Fibroblast of lung (primary cell): ENCODE data around the gene RABGAP1L.

Experiments
- CTCF ChIP-seq, 2 donors: IDR thresholded peaks in 1 of 2; conservative IDR thresholded peaks in 1 of 2; 1 replicate in 1 of 2; 2 replicates in 1 of 2; pipeline ENCODE4 v1.5.1; 2011 to 2012; ENCODE audit warnings: low read length in 2 of 2, control low read depth in 1 of 2, inconsistent platforms in 1 of 2, low read depth in 1 of 2, mild to moderate bottlenecking in 1 of 2
- EZH2 ChIP-seq: IDR thresholded peaks from 2 replicates; pipeline ENCODE4 v1.5.1; 2012; ENCODE audit warnings: low read length, control low read depth, mild to moderate bottlenecking; ENCODE audit errors: missing control alignments

GRCh38 chr1:174890024-174890423 lies 730.7 kb downstream of the RABGAP1L start:
- no peak for TF ChIP-seq EZH2
- no peak for TF ChIP-seq CTCF (conservative IDR thresholded peaks at IDR 0.05 in 1 of 2, IDR thresholded peaks at IDR 0.05 in 1 of 2; ENCODE audit: low read depth in 1 of 2, low read length in 2 of 2)
